Embryonic facial prominence (tissue), 1 donor: ENCODE measurements around the gene TMEM217.
A peak's percentile ranks its signal among the peaks of the same experiment; 100 is the strongest.

Experiments used
- DNase-seq: peaks from one replicate; pipeline ENCODE4 v3.0.0-alpha.2; 2016; ENCODE audit errors: extremely low spot score

Gene TMEM217

GRCh38 chr6:37244430-37245310, 13.3 kb downstream of the TMEM217 start:
- DNase-seq, result peak; percentile 58

- DNase-seq, result no peak
Observed at GRCh38 chr6:37243816-37244370, 14.1 kb downstream of the TMEM217 start.

- no peak for DNase-seq
Observed at GRCh38 chr6:37243131-37243815, 14.7 kb downstream of the TMEM217 start.

- no peak for DNase-seq
Observed at GRCh38 chr6:37242429-37243052, 15.4 kb downstream of the TMEM217 start.

- no peak for DNase-seq
Observed at GRCh38 chr6:37241775-37242428, 16.0 kb downstream of the TMEM217 start.

GRCh38 chr6:37241131-37241530, 16.8 kb downstream of the TMEM217 start:
- DNase-seq, result no peak

GRCh38 chr6:37239950-37240713, 17.8 kb downstream of the TMEM217 start:
- DNase-seq, result peak; percentile 39

GRCh38 chr6:37239526-37239925, 18.4 kb downstream of the TMEM217 start:
- DNase-seq, result no peak

- no peak for DNase-seq
Observed at GRCh38 chr6:37238381-37238780, 19.6 kb downstream of the TMEM217 start.

GRCh38 chr6:37237789-37238188, 20.2 kb downstream of the TMEM217 start:
- no peak for DNase-seq

- no peak for DNase-seq
Observed at GRCh38 chr6:37236921-37237320, 21.0 kb downstream of the TMEM217 start.

GRCh38 chr6:37233541-37233940, 24.4 kb downstream of the TMEM217 start:
- DNase-seq, result no peak

- DNase-seq, result no peak
Observed at GRCh38 chr6:37232430-37233017, 25.4 kb downstream of the TMEM217 start.

GRCh38 chr6:37230104-37230503, 27.8 kb downstream of the TMEM217 start:
- no peak for DNase-seq

- no peak for DNase-seq
Observed at GRCh38 chr6:37225350-37226169, 32.4 kb downstream of the TMEM217 start.

- DNase-seq, result no peak
Observed at GRCh38 chr6:37222992-37223391, 35.0 kb downstream of the TMEM217 start.

GRCh38 chr6:37222125-37222967, 35.6 kb downstream of the TMEM217 start:
- peak; percentile 49 for DNase-seq

- DNase-seq, result no peak
Observed at GRCh38 chr6:37221585-37222124, 36.3 kb downstream of the TMEM217 start.
